Measurements from ENCODE around the gene CHTOP. TPM values are rescaled to one million over a fixed set of nuclear protein-coding genes. Genes with fewer than 3 reads are reported as not detected.
A peak's percentile ranks its signal among the peaks of the same experiment; 100 is the strongest.

CHTOP gene
- total RNA-seq, 1 donor from 2014 or later = 73.3 TPM

GRCh38 chr1:153611356-153611755 is 22.5 kb upstream of the CHTOP start:
- no peak for DNase-seq
- intact Hi-C loops (cut with micrococcal nuclease) = no loop called here
- ATAC-seq = no peak

- no peak for DNase-seq
- ATAC-seq = peak; percentile 21
- intact Hi-C loops (cut with micrococcal nuclease) = no loop called here
Observed at GRCh38 chr1:153612111-153612754, 21.6 kb upstream of the CHTOP start.

GRCh38 chr1:153612755-153613331 is 21.0 kb upstream of the CHTOP start, which contains the start of gene S100A16:
Gene S100A16 (minus strand): TSS chr1:153613137. CDS start chr1:153608151, 4,986 bp downstream.
- intact Hi-C loops (cut with micrococcal nuclease) = no loop called here

GRCh38 chr1:153613406-153613805 is 20.5 kb upstream of the CHTOP start:
- ATAC-seq (no peak), DNase-seq (no peak)
- intact Hi-C loops (cut with micrococcal nuclease) = no loop called here

More at GRCh38 chr1:153612755-153613331, 21.0 kb upstream of the CHTOP start, which contains the start of gene S100A16:
- ATAC-seq (peak; percentile 86), DNase-seq (peak; percentile 87)

- intact Hi-C loops (cut with micrococcal nuclease) = no loop called here
- no peak for ATAC-seq
- DNase-seq = no peak
Observed at GRCh38 chr1:153614189-153614900, 19.5 kb upstream of the CHTOP start.

GRCh38 chr1:153614906-153615305 is 19.0 kb upstream of the CHTOP start:
- DNase-seq (no peak), ATAC-seq (no peak)
- intact Hi-C loops (cut with micrococcal nuclease) = no loop called here

- no peak for DNase-seq
- no peak for ATAC-seq
- intact Hi-C loops (cut with micrococcal nuclease) = no loop called here
Observed at GRCh38 chr1:153615406-153615805, 18.5 kb upstream of the CHTOP start.

GRCh38 chr1:153616144-153616916 is 17.5 kb upstream of the CHTOP start, which contains the start of gene S100A14:
Gene S100A14 (minus strand): TSS chr1:153616325. CDS start chr1:153615858, 467 bp downstream.
- ATAC-seq (peak; percentile 41), DNase-seq (peak; percentile 68)
- intact Hi-C loops (cut with micrococcal nuclease) = no loop called here

GRCh38 chr1:153616917-153617311 is 17.0 kb upstream of the CHTOP start:
- intact Hi-C loops (cut with micrococcal nuclease) = no loop called here
- DNase-seq = peak; percentile 59
- ATAC-seq = peak; percentile 64

GRCh38 chr1:153617663-153618062 is 16.2 kb upstream of the CHTOP start:
- intact Hi-C loops (cut with micrococcal nuclease) = no loop called here
- no peak for ATAC-seq
- no peak for DNase-seq

GRCh38 chr1:153619171-153619570 is 14.7 kb upstream of the CHTOP start:
- DNase-seq = no peak
- intact Hi-C loops (cut with micrococcal nuclease) = no loop called here
- ATAC-seq = no peak

GRCh38 chr1:153623101-153623500 is 10.8 kb upstream of the CHTOP start:
- DNase-seq (no peak), ATAC-seq (no peak)
- intact Hi-C loops (cut with micrococcal nuclease) = no loop called here

GRCh38 chr1:153624965-153625611 is 8.8 kb upstream of the CHTOP start:
- no peak for ATAC-seq
- intact Hi-C loops (cut with micrococcal nuclease) = no loop called here
- no peak for DNase-seq

- DNase-seq (no peak), ATAC-seq (no peak)
- intact Hi-C loops (cut with micrococcal nuclease) = no loop called here
Observed at GRCh38 chr1:153626477-153626903, 7.4 kb upstream of the CHTOP start.

GRCh38 chr1:153626904-153627714 is 6.8 kb upstream of the CHTOP start, which contains the start of gene S100A13:
Gene S100A13 (minus strand): TSS chr1:153627505. CDS start chr1:153626472, 1,033 bp downstream.
- peak; percentile 85 for DNase-seq
- intact Hi-C loops (cut with micrococcal nuclease) = no loop called here
- ATAC-seq = peak; percentile 67

- DNase-seq (peak; percentile 82), ATAC-seq (peak; percentile 59)
- intact Hi-C loops (cut with micrococcal nuclease) = no loop called here
Observed at GRCh38 chr1:153627715-153628626, 5.9 kb upstream of the CHTOP start, which contains the start of gene S100A1. Gene S100A1 (plus strand): TSS chr1:153628434. CDS start chr1:153630522, 2,088 bp downstream.
